K562 (cell line): ENCODE results near the gene CDT1. TPM values are rescaled to one million over a fixed set of nuclear protein-coding genes. Genes with fewer than 3 reads are reported as not detected.
A peak's percentile ranks its signal among the peaks of the same experiment; 100 is the strongest.

Experiments
- GABPB1 ChIP-seq: sonication (generic); formaldehyde crosslinking; IDR thresholded peaks from 2 replicates; pipeline ENCODE4 v1.8.0; 2022; ENCODE audit warnings: mild to moderate bottlenecking, missing genetic modification reagents
- MCM2 ChIP-seq: fragments of 450-650 bp; IDR thresholded peaks from 2 replicates; pipeline ENCODE4 v1.6.1; 2017; ENCODE audit warnings: low read depth, mild to moderate bottlenecking
- PKNOX1 ChIP-seq: fragments of 450-650 bp; IDR thresholded peaks from 2 replicates; pipeline ENCODE4 v1.6.1; 2016
- POLR3A ChIP-seq: IDR thresholded peaks from 2 replicates; pipeline ENCODE4 v1.6.1; 2011; ENCODE audit warnings: borderline replicate concordance, mild to moderate bottlenecking, moderate library complexity; ENCODE audit not compliant: insufficient read length, insufficient read depth; ENCODE audit errors: extremely low read depth
- PYGO2 ChIP-seq: fragments of 450-650 bp; IDR thresholded peaks from 2 replicates; pipeline ENCODE4 v1.6.1; 2016; ENCODE audit warnings: mild to moderate bottlenecking, missing genetic modification characterization, moderate library complexity, missing compliant biosample characterization
- RUNX1 ChIP-seq: sonication (generic); IDR thresholded peaks from 2 replicates; pipeline ENCODE4 v1.6.1; 2016; ENCODE audit warnings: antibody characterized with exemption, low read depth
- ZFP36 ChIP-seq: fragments of 150-350 bp; IDR thresholded peaks from 2 replicates; pipeline ENCODE4 v1.6.1; 2018; ENCODE audit warnings: low read length, low read depth; ENCODE audit not compliant: partially characterized antibody
- ZNF134 ChIP-seq: fragments of 250-450 bp; sonication (Bioruptor Pico); conservative IDR thresholded peaks from 2 replicates; pipeline ENCODE4 v1.4.0; 2020
- ZNF583 ChIP-seq: fragments of 250-450 bp; sonication (Bioruptor Pico); IDR thresholded peaks from 2 replicates; pipeline ENCODE4 v1.4.0; 2020
- polyA plus RNA-seq, 8 experiments: library from polyadenylated mRNA; depleted of rRNA in 4 of 8; stranded (reverse) in 5 of 8; unstranded in 3 of 8; fragments of >200 nt; fragmentation: Nextera tagmentation in 2 of 8; fragmentation: Illumina TruSeq in 1 of 8; extraction: Ambion mirVana in 2 of 8; extraction: Trizol in 1 of 8; gene quantifications; 2 replicates each; pipeline versions ENCODE4 v1.2.1 to v1.2.3, GENCODE V29; 2011 to 2014; ENCODE audit warnings: inconsistent platforms in 1 of 8, missing spikeins in 1 of 8
- total RNA-seq, 7 experiments: library from RNA; depleted of rRNA in 6 of 7; stranded (reverse); fragments of >200 nt in 6 of 7; fragmentation: Illumina TruSeq in 2 of 7; extraction: Trizol in 2 of 7; gene quantifications; 2 replicates each; pipeline versions ENCODE4 v1.2.1 to v1.2.3, GENCODE V29; 2011 to 2021; ENCODE audit warnings: low replicate concordance in 1 of 7

CDT1 gene
- total and polyA plus RNA-seq, 9 of the 15 experiments (the other 6 are each of a cell fraction or from before 2014, with no cell fraction given) = 0.92 to 178 (median 14.2) TPM

- TF ChIP-seq PYGO2 (tag) (no peak), PKNOX1 (peak; percentile 83), MCM2 (no peak), POLR3A (no peak), GABPB1 (CRISPR knock-in tag) (peak; percentile 39; the same call in 1 of the 2 replicates), RUNX1 (0 out of 2 replicates have a peak, but pooled peaks have one; percentile 10), ZFP36 (peak; percentile 82), ZNF134 (CRISPR knock-in tag) (no peak), ZNF583 (CRISPR knock-in tag) (no peak)
- TF ChIP-seq, all 486 proteins: peak for 48
These were observed 6.8 kb downstream of the CDT1 start (continued) for GRCh38 chr16:88810166-88810911.
